Smooth muscle cell (in vitro differentiated cells): ENCODE measurements around the gene RAD51C. TPM values are rescaled to one million over a fixed set of nuclear protein-coding genes. Genes with fewer than 3 reads are reported as not detected.
"Not testable (repeated sequence)": the region's sequence is repeated elsewhere in the genome, so short reads cannot be mapped to it uniquely, and the experiment has no call there.

Source experiments
- DNase-seq: peaks from one replicate; lab custom pipeline; 2025; ENCODE audit not compliant: unreplicated experiment; lab: John Stamatoyannopoulos, UW
- H2AFZ ChIP-seq: fragments of 200-600 bp; sonication (generic); 2 replicates; pipeline ENCODE4 v1.6.0; 2016; ENCODE audit warnings: antibody characterized with exemption, low read depth, mild to moderate bottlenecking
- H3F3A ChIP-seq: fragments of 200-600 bp; sonication (generic); 2 replicates; pipeline ENCODE4 v1.6.0; 2017; ENCODE audit warnings: antibody characterized with exemption, low read depth
- H3K27ac ChIP-seq: fragments of 200-600 bp; sonication (generic); 2 replicates; pipeline ENCODE4 v1.5.1; 2016; ENCODE audit warnings: low read depth, mild to moderate bottlenecking
- H3K27me3 ChIP-seq: fragments of 200-600 bp; sonication (generic); 2 replicates; pipeline ENCODE4 v1.6.1; 2016; ENCODE audit warnings: low read depth, mild to moderate bottlenecking
- H3K36me3 ChIP-seq: fragments of 200-600 bp; sonication (generic); 2 replicates; pipeline ENCODE4 v1.5.1; 2016; ENCODE audit warnings: low read depth
- H3K4me1 ChIP-seq: fragments of 200-600 bp; sonication (generic); 2 replicates; pipeline ENCODE4 v1.5.1; 2016; ENCODE audit warnings: low read depth
- H3K4me2 ChIP-seq: fragments of 200-600 bp; sonication (generic); 2 replicates; pipeline ENCODE4 v1.6.0; 2016; ENCODE audit warnings: mild to moderate bottlenecking
- H3K4me3 ChIP-seq: fragments of 200-600 bp; sonication (generic); 2 replicates; pipeline ENCODE4 v1.5.1; 2016; ENCODE audit warnings: mild to moderate bottlenecking
- H3K79me2 ChIP-seq: fragments of 200-600 bp; sonication (generic); 2 replicates; pipeline ENCODE4 v1.6.0; 2016; ENCODE audit warnings: low read depth, mild to moderate bottlenecking
- H3K9ac ChIP-seq: fragments of 200-600 bp; sonication (generic); 2 replicates; pipeline ENCODE4 v1.6.0; 2016; ENCODE audit warnings: low read depth
- H3K9me3 ChIP-seq: fragments of 200-600 bp; sonication (generic); replicated peaks from 2 replicates; pipeline ENCODE4 v1.5.1; 2016; ENCODE audit warnings: low read depth
- H4K20me1 ChIP-seq: fragments of 200-600 bp; sonication (generic); 2 replicates; pipeline ENCODE4 v1.6.0; 2016; ENCODE audit warnings: low read depth
- CTCF ChIP-seq: fragments of 200-600 bp; sonication (generic); IDR thresholded peaks from 2 replicates; pipeline ENCODE4 v1.5.1; 2017; ENCODE audit warnings: borderline replicate concordance, mild to moderate bottlenecking, antibody characterized with exemption; ENCODE audit not compliant: insufficient read depth, poor library complexity, severe bottlenecking
- WGBS: methylation state at CpG from one replicate; pipeline ENCODE4 v1.1.7; 2016; ENCODE audit warnings: low lambda C conversion rate; 5-methylcytosine and 5-hydroxymethylcytosine counted together
- polyA plus RNA-seq: library from polyadenylated mRNA; unstranded; fragments of >200 nt; fragmentation: Nextera tagmentation; extraction: Ambion mirVana; gene quantifications from 2 replicates; pipeline ENCODE4 v1.2.1, GENCODE V29; 2016
- total RNA-seq: library from RNA; depleted of rRNA; stranded (reverse); fragments of >200 nt; gene quantifications from 2 replicates; pipeline ENCODE4 v1.2.3, GENCODE V29; 2014

RAD51C gene
- total and polyA plus RNA-seq, 2 experiments from 2014 or later: 20.9 to 27.1 TPM

DNA sequence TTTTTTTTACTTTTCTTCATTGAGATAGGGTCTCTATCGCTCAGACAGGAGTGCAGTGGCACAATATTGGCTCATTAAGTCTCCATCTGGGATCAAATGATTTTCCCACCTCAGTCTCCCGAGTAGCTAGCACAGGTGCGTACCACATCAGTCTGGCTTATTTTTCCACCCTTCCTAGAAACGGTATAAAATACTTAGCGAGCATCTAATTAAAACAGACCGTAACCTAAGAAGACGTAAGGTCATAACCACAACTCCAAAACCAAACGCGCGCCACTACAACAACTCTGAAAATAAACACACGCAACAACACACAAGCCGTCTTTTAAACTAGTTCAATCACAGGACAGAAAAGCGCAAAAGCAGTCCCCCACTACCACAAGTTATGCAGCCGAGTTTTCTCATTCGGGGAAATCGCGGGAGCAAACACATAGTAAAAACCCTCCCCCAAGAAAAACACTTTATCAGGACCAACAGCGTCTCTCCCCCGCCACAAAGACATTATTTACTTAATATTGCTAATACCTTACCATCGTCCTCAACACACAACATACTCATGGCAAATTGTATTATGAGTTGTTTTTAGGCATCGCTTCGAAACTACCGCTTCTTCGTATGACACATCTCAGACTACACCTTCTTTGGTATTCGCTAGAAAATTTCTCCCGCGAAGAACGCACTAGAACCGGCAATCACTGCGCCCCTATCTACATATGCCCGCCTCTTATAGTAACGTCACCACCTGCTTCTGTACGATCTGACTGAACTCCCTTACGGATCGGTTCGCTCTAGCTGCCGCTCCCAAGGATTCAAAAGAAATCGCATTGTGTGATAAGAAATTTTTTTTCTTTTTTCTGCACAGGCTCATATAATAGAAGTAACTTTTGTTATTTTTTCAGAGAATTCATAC, 33.3 kb upstream of the RAD51C start:
- H3K4me2 ChIP-seq: peak overlapping the region; percentile 85
- TF ChIP-seq CTCF: no peak
- peak overlapping the region; percentile 91 for H3K27ac ChIP-seq
- no peaks in the 10 kb centered on the region for H3F3A ChIP-seq
- no peaks in the 10 kb centered on the region for H4K20me1 ChIP-seq
- peak; percentile 39 for DNase-seq
- WGBS: 2% methylated on average over 38 of the region's 38 CpGs
- H3K9me3 ChIP-seq: no peaks in the 10 kb centered on the region
- no peaks in the 10 kb centered on the region for H3K79me2 ChIP-seq
- H3K36me3 ChIP-seq: no peaks in the 10 kb centered on the region
- peak overlapping the region; percentile 75 for H2AFZ ChIP-seq
- no peaks in the 10 kb centered on the region for H3K27me3 ChIP-seq
- no peaks in the 10 kb centered on the region for H3K4me1 ChIP-seq
- H3K4me3 ChIP-seq: peak overlapping the region; percentile 58
- peak overlapping the region; percentile 99 for H3K9ac ChIP-seq

DNA sequence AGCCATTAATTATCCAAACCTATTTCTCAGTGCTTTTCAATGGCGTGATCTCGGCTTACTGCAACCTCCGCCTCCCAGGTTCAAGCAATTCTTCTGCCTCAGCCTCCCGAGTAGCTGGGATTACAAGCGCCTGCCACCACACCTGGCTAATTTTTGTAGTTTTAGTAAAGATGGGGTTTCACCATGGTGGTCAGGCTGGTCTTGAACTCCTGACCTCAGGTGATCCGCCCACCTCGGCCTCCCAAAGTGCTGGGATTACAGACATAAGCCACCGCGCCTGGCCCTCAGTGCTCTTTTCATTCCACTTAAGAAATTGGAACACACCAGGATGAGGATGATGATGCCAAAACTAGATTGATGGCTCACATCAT, 32.7 kb upstream of the RAD51C start:
- H3K9me3 ChIP-seq, H3K36me3 ChIP-seq, H3F3A ChIP-seq, H3K4me1 ChIP-seq, H3K79me2 ChIP-seq, H3K27me3 ChIP-seq, H3K27ac ChIP-seq, DNase-seq, H4K20me1 ChIP-seq: not testable (repeated sequence)
- 75% methylated on average over 9 of the region's 9 CpGs for WGBS
- Histone ChIP-seq H3K4me3 (peak overlapping the region; percentile 58), H2AFZ (peak overlapping the region; percentile 75), H3K4me2 (peak overlapping the region; percentile 85), H3K9ac (peak overlapping the region; percentile 99)

GRCh38 chr17:58660621-58661020, 31.8 kb upstream of the RAD51C start:
- H4K20me1 ChIP-seq: no peaks in the 10 kb centered on the region
- DNase-seq: no peak
- H2AFZ ChIP-seq: no peak overlapping the region
- H3K4me1 ChIP-seq: no peaks in the 10 kb centered on the region
- H3K79me2 ChIP-seq: no peaks in the 10 kb centered on the region
- H3K4me2 ChIP-seq: no peak overlapping the region
- no peaks in the 10 kb centered on the region for H3F3A ChIP-seq
- WGBS: 91% methylated on average over 4 of the region's 4 CpGs
- H3K4me3 ChIP-seq: no peak overlapping the region
- no peaks in the 10 kb centered on the region for H3K27me3 ChIP-seq
- H3K36me3 ChIP-seq: no peaks in the 10 kb centered on the region
- no peak for TF ChIP-seq CTCF
- H3K9me3 ChIP-seq: no peaks in the 10 kb centered on the region
- H3K9ac ChIP-seq: no peak overlapping the region
- H3K27ac ChIP-seq: no peak overlapping the region

- H3K4me3 ChIP-seq: no peak overlapping the region
- no peak overlapping the region for H3K4me2 ChIP-seq
- no peak overlapping the region for H2AFZ ChIP-seq
These were observed 30.9 kb upstream of the RAD51C start for GRCh38 chr17:58661499-58661898.

More at GRCh38 chr17:58661499-58661898, 30.9 kb upstream of the RAD51C start:
- TF ChIP-seq CTCF: no peak
- no peak for DNase-seq
- no peaks in the 10 kb centered on the region for H4K20me1 ChIP-seq
- H3K79me2 ChIP-seq: no peaks in the 10 kb centered on the region
- WGBS: 94% methylated on average over 26 of the region's 26 CpGs
- H3F3A ChIP-seq: no peaks in the 10 kb centered on the region
- no peak overlapping the region for H3K27ac ChIP-seq
- H3K9ac ChIP-seq: no peak overlapping the region
- H3K36me3 ChIP-seq: no peaks in the 10 kb centered on the region
- H3K9me3 ChIP-seq: no peaks in the 10 kb centered on the region
- H3K4me1 ChIP-seq: no peaks in the 10 kb centered on the region
- H3K27me3 ChIP-seq: no peaks in the 10 kb centered on the region
